Adrenal gland (tissue), 12 donors: ENCODE measurements around the gene LMTK2. TPM values are rescaled to one million over a fixed set of nuclear protein-coding genes. Genes with fewer than 3 reads are reported as not detected.

Experiments used
- DNase-seq, 7 donors: peaks; one replicate each; pipeline ENCODE4 v3.0.0-alpha.2; 2019 to 2020
- H3K27ac ChIP-seq, 5 donors: fragments of 200-600 bp; sonication (generic) in 4 of 5; 1 replicate in 3 of 5; 2 replicates in 2 of 5; pipeline versions ENCODE4 v1.5.1 to v1.8.0; 2016 to 2020; ENCODE audit warnings: mild to moderate bottlenecking in 1 of 5
- H3K27me3 ChIP-seq: fragments of 200-600 bp; 2 replicates; pipeline ENCODE4 v1.8.0; 2021
- H3K36me3 ChIP-seq, 2 donors: fragments of 200-600 bp; replicated peaks in 1 of 2; 1 replicate in 1 of 2; 2 replicates in 1 of 2; pipeline versions ENCODE4 v1.5.1 to v1.8.0; 2018 to 2022
- H3K4me1 ChIP-seq, 2 donors: fragments of 200-600 bp; replicated peaks in 1 of 2; 1 replicate in 1 of 2; 2 replicates in 1 of 2; pipeline versions ENCODE4 v1.5.1 to v1.8.0; 2018 to 2021
- H3K4me3 ChIP-seq, 4 donors: fragments of 200-600 bp; sonication (generic) in 3 of 4; one replicate each; pipeline ENCODE4 v1.5.1; 2016 to 2018
- H3K9me3 ChIP-seq, 3 donors: fragments of 200-600 bp; sonication (generic) in 1 of 3; replicated peaks in 1 of 3; 1 replicate in 2 of 3; 2 replicates in 1 of 3; pipeline versions ENCODE4 v1.5.1 to v1.8.0; 2016 to 2021
- CTCF ChIP-seq, 6 experiments: fragments of 450-650 bp in 4 of 6; fragments of 200-600 bp in 2 of 6; sonication (generic) in 1 of 6; IDR thresholded peaks; 1 replicate in 5 of 6; 2 replicates in 1 of 6; pipeline versions ENCODE4 v1.5.1 to v1.8.0; 2016 to 2021; ENCODE audit warnings: antibody characterized with exemption in 6 of 6, mild to moderate bottlenecking in 2 of 6, moderate library complexity in 1 of 6
- POLR2A ChIP-seq, 2 donors: fragments of 450-650 bp; IDR thresholded peaks; one replicate each; pipeline ENCODE4 v1.6.1; 2017; ENCODE audit warnings: antibody characterized with exemption in 2 of 2, mild to moderate bottlenecking in 2 of 2, moderate library complexity in 1 of 2
- WGBS, 4 donors: extraction: QIAGEN DNeasy Blood & Tissue Kit in 2 of 4; methylation state at CpG; one replicate each; pipeline versions ENCODE4 v1.1.5 to v1.1.7; 2013 to 2017; 5-methylcytosine and 5-hydroxymethylcytosine counted together
- intact Hi-C, 2 donors: fragments of 100-400 bp; cut with DNase I; formaldehyde crosslinking; loops; one replicate each; pipeline versions ENCODE4 v1.14.1 to v1.15.0; 2022 to 2023
- polyA plus RNA-seq, 3 donors: library from polyadenylated mRNA; stranded (reverse); fragments of 200-250 nt in 2 of 3; fragments of 350-450 nt in 1 of 3; fragmentation: Illumina TruSeq in 1 of 3; extraction: RNeasy Lipid Tissue Mini Kit (QIAGEN cat#74804) in 1 of 3; gene quantifications; one replicate each; pipeline ENCODE4 v1.2.3, GENCODE V29; 2013 to 2014
- total RNA-seq, 9 donors: library from RNA; depleted of rRNA in 4 of 9; stranded (reverse); fragments of >200 nt in 4 of 9; fragments of 120-200 nt in 1 of 9; fragmentation: NEBNext Ultra II Directional in 1 of 9; extraction: Animal tissue kit (Norgen Biotek cat#: 25700) in 1 of 9; gene quantifications; one replicate each; pipeline versions ENCODE4 v1.1.0 to v1.2.4, GENCODE V29; 2013 to 2023
- donor health status: healthy with polysubstance abuse.
- donor health status: Bipolar disorder and iron deficiency.
- donor health status: DM: yes; HTN: yes; CAD: no.
- donor health status: DM: no; HTN: no; CAD: no.
- donor health status: DM: no; HTN: no; CAD: no.
- donor health status: DM: yes; HTN: yes; CAD: no.

Gene LMTK2
- total and polyA plus RNA-seq, 12 donors: 3.4 to 36.2 (median 22.4) TPM

GRCh38 chr7:98162758-98163157 is 56.1 kb downstream of the LMTK2 start:
- DNase-seq: no peak
- Histone ChIP-seq H3K4me1 (peaks cover 8 to 12% of the 10 kb centered on the region in 2 donors), H3K4me3 (no peak overlapping the region), H3K27me3 (no peaks in the 10 kb centered on the region), H3K36me3 (no peaks in the 10 kb centered on the region), H3K9me3 (no peaks in the 10 kb centered on the region), H3K27ac (peak overlapping the region in 1 of 5 donors; percentile 83)
- TF ChIP-seq POLR2A (IDR thresholded peaks at IDR 0.05) (no peak), CTCF (IDR thresholded peaks at IDR 0.05) (no peak)
- WGBS, 4 donors: 73 to 98% (median 86%) methylated on average over 3 of the region's 3 CpGs
- intact Hi-C loops: no loop called here

GRCh38 chr7:98163269-98163668 is 56.6 kb downstream of the LMTK2 start:
- H3K27ac ChIP-seq: peak overlapping the region in 3 of 5 donors; percentile 37 to 83 (median 57)

GRCh38 chr7:98163704-98164494 is 57.2 kb downstream of the LMTK2 start:
- Histone ChIP-seq H3K4me3 (no peak overlapping the region), H3K4me1 (peaks cover 8 to 12% of the 10 kb centered on the region in 2 donors), H3K27ac (peak overlapping the region in 3 of 5 donors; percentile 37 to 83 (median 57)), H3K9me3 (no peaks in the 10 kb centered on the region), H3K27me3 (no peaks in the 10 kb centered on the region), H3K36me3 (no peaks in the 10 kb centered on the region)
- TF ChIP-seq POLR2A (IDR thresholded peaks at IDR 0.05): no peak
- no peak for TF ChIP-seq CTCF (IDR thresholded peaks at IDR 0.05)
- WGBS, 4 donors: 63 to 70% (median 66%) methylated on average over 16 of the region's 16 CpGs
- intact Hi-C loops: no loop called here
- peak in 5 of 7 donors; percentile 20 to 68 (median 43) for DNase-seq

More at GRCh38 chr7:98163269-98163668, 56.6 kb downstream of the LMTK2 start:
- Histone ChIP-seq H3K4me1 (peaks cover 8 to 12% of the 10 kb centered on the region in 2 donors), H3K9me3 (no peaks in the 10 kb centered on the region), H3K36me3 (no peaks in the 10 kb centered on the region), H3K27me3 (no peaks in the 10 kb centered on the region), H3K4me3 (no peak overlapping the region)
- peak in 1 of 7 donors; percentile 19 for DNase-seq
- intact Hi-C loops: no loop called here
- 55 to 69% (median 66%) methylated on average over 7 of the region's 7 CpGs for whole genome bisulfite sequencing, 4 donors
- TF ChIP-seq CTCF (IDR thresholded peaks at IDR 0.05) (no peak), POLR2A (IDR thresholded peaks at IDR 0.05) (no peak)

GRCh38 chr7:98165827-98166667 is 59.4 kb downstream of the LMTK2 start:
- 38 to 51% (median 44%) methylated on average over 14 to 18 of the region's 18 CpGs for WGBS, 4 donors
- Histone ChIP-seq H3K27ac (peak overlapping the region in 1 of 5 donors; percentile 66), H3K4me3 (no peak overlapping the region), H3K36me3 (no peaks in the 10 kb centered on the region), H3K4me1 (peaks cover 8 to 12% of the 10 kb centered on the region in 2 donors), H3K27me3 (no peaks in the 10 kb centered on the region), H3K9me3 (no peaks in the 10 kb centered on the region)
- intact Hi-C loops: loop anchor here in 1 of 2 donors (5.0 kb wide), 1 partner anchor 144 kb away; no protein-coding TSS in a partner anchor
- DNase-seq: peak; percentile 52 to 82 (median 70)
- peak; percentile 48 to 86 (median 76) for TF ChIP-seq CTCF (IDR thresholded peaks at IDR 0.05)
- no peak for TF ChIP-seq POLR2A (IDR thresholded peaks at IDR 0.05)
